Stimulated activated CD8-positive, alpha-beta memory T cell treated with anti-CD3 and anti-CD28 coated beads, Interleukin-15, amount 100 ng/mL, for 4 hours (primary cell): Measurements from ENCODE around the gene CCDC69.
"Not testable (repeated sequence)": the region's sequence is repeated elsewhere in the genome, so short reads cannot be mapped to it uniquely, and the experiment has no call there.

ENCODE experiments used
- DNase-seq, 2 donors: peaks; one replicate each; pipeline ENCODE4 v3.0.0-alpha.2; 2020; ENCODE audit warnings: low read depth in 2 of 2

The CCDC69 gene

DNA sequence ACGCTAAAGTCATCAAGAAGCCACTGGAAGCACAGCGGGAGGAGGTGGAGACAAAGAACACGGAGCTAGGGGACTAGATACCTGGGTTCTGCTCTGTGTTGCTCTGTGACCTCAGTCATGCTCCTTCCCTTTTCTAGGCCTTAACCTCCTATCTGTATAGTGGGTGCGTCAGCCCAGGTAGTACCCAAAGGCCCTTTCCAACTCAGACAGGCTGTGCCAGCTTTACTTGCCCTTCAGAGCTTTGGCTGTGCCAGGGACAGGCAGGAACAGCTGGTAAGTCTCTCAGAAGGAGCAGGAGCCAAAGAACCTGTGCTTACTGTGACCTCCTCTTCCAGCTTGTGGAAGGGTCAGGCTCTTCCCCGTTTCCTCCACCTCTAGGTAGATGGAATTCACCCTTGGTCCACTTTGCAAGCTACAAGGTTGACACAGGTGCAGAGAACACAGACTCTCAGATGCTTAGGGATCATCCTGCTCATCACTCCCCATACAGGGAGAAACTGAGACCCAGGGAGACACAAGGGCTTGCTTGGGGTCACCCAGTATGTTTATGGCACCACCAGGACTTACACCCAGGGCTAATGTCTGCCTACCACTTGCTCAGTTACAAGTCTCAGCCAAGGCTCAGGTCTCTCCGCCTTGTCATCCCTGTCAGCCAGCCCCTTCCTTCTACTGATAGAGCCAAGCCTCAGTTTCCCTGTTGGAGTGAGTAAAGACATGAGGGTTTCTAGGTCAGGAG, 1.7 kb downstream of the CCDC69 start:
- DNase-seq, result no peak

DNA sequence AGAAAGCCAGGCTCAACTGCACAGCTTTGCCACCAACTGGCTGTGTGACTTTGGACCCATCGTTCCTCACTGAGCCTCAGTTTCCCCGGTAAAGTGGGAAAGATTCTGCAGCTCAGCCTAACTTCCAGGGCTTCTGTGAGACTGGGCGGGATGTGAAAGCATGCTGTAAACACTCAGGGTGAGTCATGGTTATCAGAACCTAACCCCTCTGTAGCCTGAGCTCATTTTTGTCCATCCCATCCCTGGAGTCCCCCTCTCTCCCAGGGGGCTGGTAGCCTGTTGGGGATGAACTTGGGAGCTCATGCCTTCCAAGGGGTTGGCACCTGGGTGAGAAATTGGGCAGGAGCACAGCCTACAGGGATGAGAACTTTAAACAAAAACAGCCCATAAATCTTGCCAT, 2.3 kb downstream of the CCDC69 start:
- DNase-seq, result no peak

- DNase-seq, result no peak
Measured at GRCh38 chr5:151219789-151220188, 4.1 kb downstream of the CCDC69 start.

DNA sequence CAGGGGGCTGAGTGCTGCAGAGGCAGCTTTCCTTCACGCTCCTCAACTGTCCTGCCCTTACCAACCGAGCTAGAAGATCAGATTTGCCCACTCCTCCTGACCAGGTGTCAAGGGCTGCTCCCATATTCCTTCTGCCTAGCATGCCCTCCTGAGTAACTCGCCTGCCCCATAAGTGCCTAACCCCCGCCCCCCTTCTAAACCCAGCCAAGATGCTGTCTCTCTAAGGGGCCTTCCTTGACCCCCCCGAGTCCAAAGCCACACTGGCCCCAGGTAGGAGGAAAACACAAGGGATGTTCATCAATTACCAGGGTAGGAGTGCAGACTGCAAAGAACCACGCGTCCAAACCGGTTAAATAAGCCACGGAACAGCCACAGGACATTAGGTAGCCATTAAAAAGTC, 4.8 kb downstream of the CCDC69 start:
- DNase-seq, result no peak

DNA sequence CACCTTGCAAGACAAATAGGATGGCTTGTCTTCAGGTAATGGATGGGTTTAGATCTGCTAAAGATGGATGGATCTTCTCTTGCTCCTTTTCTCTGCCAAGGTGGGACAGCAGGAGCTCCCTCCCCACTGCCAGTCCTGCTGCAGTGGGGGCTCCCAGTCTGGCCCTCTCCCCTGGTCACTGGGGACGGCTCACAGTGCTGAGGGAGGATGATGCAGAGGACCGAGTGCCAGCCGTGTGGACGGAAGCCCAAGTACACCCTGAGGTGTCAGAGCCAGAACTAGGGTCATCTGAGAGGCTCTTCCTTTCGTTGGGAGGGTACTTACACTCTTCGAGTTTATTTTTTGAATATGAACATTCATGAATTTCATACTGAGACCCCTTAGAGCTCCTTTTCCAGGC, 5.7 kb downstream of the CCDC69 start:
- no peak for DNase-seq

- DNase-seq, result no peak
Measured at GRCh38 chr5:151216781-151217180, 7.1 kb downstream of the CCDC69 start.

- DNase-seq, result no peak
Measured at GRCh38 chr5:151215546-151215880, 8.4 kb downstream of the CCDC69 start.

- no peak for DNase-seq
Measured at GRCh38 chr5:151214614-151215545, 9.0 kb downstream of the CCDC69 start.

DNA sequence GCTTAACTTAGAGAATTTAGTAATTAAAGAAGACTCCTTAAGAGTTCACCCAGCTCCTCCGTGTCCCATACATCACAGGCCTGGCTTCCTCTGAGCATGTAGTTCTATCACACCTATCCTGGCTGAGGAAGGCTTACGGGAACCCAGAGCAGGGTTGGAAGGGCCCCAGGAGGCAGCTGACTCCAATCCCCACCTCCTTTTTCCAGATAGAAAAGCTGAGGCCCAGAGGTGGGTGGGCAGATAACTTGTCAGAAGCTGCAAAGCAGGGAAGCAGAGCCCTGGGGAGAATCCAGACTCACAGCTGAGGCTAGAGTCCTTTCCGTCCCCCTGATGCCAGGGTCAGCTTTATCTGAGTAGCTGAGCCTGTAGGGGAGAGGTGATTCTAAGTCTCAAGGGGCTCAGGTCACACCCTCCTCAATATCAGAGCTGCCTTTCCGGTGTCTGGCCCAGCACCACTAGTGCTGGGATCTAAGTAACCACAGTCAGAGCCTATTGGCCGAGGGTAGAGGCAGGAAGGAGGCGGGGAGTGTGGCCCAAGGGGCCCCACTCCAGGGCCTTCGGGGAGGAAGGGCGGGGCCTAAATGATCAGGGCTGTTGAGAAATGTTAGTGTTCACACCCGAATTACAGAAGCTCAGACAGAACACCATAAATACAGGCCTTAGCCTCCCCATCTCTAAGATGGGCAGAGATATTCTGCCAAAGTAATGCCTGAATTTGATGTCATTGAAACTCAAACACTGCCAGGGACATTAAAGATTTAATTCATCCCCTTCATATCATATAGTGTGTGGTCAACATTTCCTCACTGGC, 9.9 kb downstream of the CCDC69 start:
- DNase-seq, result peak; percentile 62 to 65

DNA sequence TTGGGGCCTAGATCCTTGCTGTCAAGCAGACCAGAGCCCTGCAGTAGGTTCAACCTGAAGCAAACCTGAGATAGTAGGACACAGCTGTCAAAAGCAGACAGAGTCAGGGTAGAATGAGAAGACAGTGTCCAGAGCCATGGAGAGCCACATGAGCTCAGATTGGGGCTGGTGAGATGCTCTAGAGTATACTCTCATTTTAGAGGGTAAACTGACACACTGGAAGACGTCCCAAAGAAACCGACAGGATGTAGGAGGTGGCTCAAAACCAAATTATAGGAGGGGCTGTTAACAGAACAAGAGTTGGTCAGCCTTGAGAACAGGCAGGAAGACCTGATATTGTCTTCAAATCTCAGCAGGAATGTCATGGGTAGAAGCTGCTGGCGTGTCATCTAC, 11.5 kb downstream of the CCDC69 start:
- DNase-seq, result no peak

DNA sequence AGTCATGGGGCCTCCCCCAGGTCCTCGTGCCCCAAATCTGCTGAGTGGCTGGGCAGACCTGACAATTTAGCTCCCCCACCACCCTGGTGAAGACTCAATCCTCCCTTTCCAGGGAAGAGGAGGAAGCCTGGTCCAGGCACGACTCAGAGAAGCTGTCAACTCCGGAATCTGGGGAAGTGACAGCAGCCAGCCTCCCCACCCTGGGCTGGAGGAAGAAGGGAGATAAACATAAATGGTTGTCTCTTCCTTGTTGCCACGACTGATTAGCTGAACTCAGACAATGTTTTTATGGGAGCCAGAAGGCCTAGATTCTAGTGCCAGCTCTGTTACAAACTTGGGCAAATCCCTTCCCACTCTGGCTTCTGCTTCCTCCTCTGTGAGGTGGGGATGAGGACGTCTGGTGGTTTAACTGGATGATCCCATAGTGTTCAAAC, 15.4 kb downstream of the CCDC69 start:
- DNase-seq, result no peak

GRCh38 chr5:151205411-151205810, 18.5 kb downstream of the CCDC69 start:
- DNase-seq, result no peak

DNA sequence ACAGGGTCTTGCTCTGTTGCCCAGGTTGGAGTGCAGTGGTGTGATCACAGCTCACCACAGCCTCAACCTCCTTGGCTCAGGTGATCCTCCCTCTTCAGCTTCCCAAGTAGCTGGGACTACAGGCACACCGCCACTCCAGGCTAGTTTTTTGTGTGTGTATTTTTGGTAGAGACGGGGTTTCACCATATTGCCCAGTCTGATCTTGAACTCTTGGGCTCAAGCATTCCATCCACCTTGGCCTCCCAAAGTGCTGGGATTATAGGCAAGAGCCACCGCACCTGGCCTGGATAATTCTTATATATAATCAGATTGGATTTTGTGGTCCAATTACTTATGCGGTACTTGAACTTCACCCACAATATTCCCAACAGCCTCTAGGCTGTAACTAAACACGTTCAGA, 19.8 kb downstream of the CCDC69 start:
- DNase-seq, result no peak

GRCh38 chr5:151202381-151203139, 21.3 kb downstream of the CCDC69 start:
- no peak for DNase-seq

GRCh38 chr5:151200913-151201595, 22.8 kb downstream of the CCDC69 start:
- DNase-seq, result no peak

DNA sequence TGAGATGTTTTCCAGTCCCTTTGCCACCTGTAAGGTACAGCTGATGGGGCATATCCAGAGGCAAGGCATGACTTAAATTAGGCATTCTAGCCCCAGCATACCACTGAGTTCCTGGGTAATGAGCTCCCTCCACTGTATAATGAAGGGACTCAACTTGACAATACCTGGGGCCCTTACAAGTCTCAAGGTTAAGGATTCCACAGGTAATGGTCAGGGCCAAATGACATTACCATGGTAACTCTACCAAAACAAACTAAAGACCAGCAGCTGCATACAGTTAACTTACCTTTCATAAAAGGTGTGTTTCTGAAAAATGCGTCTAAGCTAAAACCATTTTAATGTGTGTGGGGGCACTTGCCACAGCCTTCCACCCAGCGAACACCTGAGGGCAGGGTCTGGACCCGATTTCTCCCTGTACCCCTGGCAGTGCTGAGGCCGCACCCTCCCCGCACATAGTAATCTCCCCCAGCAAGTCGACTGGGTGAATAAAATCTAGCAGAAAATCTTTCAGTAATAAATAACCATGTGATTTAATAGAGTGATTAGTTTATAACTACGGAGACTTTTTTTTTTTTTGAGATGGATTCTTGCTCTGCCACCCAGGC, 24.2 kb downstream of the CCDC69 start:
- no peak for DNase-seq

GRCh38 chr5:151198861-151199260, 25.0 kb downstream of the CCDC69 start:
- DNase-seq, result no peak

- not testable (repeated sequence) for DNase-seq
Measured at GRCh38 chr5:151197291-151197600, 26.6 kb downstream of the CCDC69 start.

- no peak for DNase-seq
Measured at GRCh38 chr5:151196556-151197290, 27.2 kb downstream of the CCDC69 start.

DNA sequence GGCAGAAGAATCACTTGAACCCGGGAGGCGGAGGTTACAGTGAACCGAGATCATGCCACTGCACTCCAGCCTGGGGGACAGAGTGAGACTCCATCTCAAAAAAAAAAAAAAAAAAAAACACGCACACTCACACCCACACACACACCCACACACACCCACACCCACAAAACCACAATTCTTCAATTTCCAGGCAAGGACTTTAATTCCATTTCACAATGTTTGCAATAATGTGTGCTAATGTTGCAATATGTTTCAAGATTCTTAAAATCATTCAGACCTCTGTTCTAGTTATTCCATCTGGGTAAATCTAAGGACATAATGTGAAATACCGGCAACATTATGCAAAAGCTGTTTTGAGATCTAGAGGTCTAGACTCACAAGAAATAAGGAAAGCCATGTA, 28.3 kb downstream of the CCDC69 start:
- no peak for DNase-seq
